Activated CD4-positive, CD25-positive, alpha-beta regulatory T cell treated with anti-CD3 and anti-CD28 coated beads, Interleukin-2, amount 50 U/mL, for 72 hours (primary cell): ENCODE results near the gene FBXL13.
"Not testable (repeated sequence)": the region's sequence is repeated elsewhere in the genome, so short reads cannot be mapped to it uniquely, and the experiment has no call there.

Source experiments
- DNase-seq: peaks from one replicate; pipeline ENCODE4 v3.0.0; 2021

The FBXL13 gene

GRCh38 chr7:103074519-103075336, at the start of gene FBXL13, which contains the start of gene ARMC10:
FBXL13 (minus strand) TSS chr7:103074796.
ARMC10 (plus strand) TSS chr7:103075140; CDS start chr7:103075273, 133 bp downstream.
- peak; percentile 90 for DNase-seq

GRCh38 chr7:103123529-103123928, 48.9 kb upstream of the FBXL13 start:
- DNase-seq: no peak

- no peak for DNase-seq
These were observed 47.0 kb upstream of the FBXL13 start for GRCh38 chr7:103121641-103122040.

- no peak for DNase-seq
These were observed 45.8 kb upstream of the FBXL13 start for GRCh38 chr7:103120362-103120761.

- DNase-seq: no peak
These were observed 45.2 kb upstream of the FBXL13 start for GRCh38 chr7:103119791-103120291.

- DNase-seq: no peak
These were observed 42.9 kb upstream of the FBXL13 start for GRCh38 chr7:103117465-103117864.

- DNase-seq: no peak
These were observed 42.4 kb upstream of the FBXL13 start for GRCh38 chr7:103116991-103117390.

- DNase-seq: no peak
These were observed 41.9 kb upstream of the FBXL13 start for GRCh38 chr7:103116511-103116910.

- no peak for DNase-seq
These were observed 41.2 kb upstream of the FBXL13 start for GRCh38 chr7:103115771-103116170.

GRCh38 chr7:103114576-103115008, 40.0 kb upstream of the FBXL13 start:
- DNase-seq: no peak

GRCh38 chr7:103113164-103113563, 38.6 kb upstream of the FBXL13 start:
- DNase-seq: no peak

GRCh38 chr7:103106703-103107070, 32.1 kb upstream of the FBXL13 start:
- DNase-seq: not testable (repeated sequence)

GRCh38 chr7:103106005-103106702, 31.6 kb upstream of the FBXL13 start:
- DNase-seq: no peak

- DNase-seq: no peak
These were observed 26.9 kb upstream of the FBXL13 start for GRCh38 chr7:103101543-103101942.

- DNase-seq: no peak
These were observed 25.8 kb upstream of the FBXL13 start for GRCh38 chr7:103100348-103100747.

- no peak for DNase-seq
These were observed 22.4 kb upstream of the FBXL13 start for GRCh38 chr7:103097041-103097440.

- not testable (repeated sequence) for DNase-seq
These were observed 21.0 kb upstream of the FBXL13 start for GRCh38 chr7:103095558-103095957.

GRCh38 chr7:103094102-103094501, 19.5 kb upstream of the FBXL13 start:
- no peak for DNase-seq

- DNase-seq: no peak
These were observed 18.8 kb upstream of the FBXL13 start for GRCh38 chr7:103093429-103093828.

GRCh38 chr7:103092321-103092720, 17.7 kb upstream of the FBXL13 start:
- DNase-seq: not testable (repeated sequence)

- no peak for DNase-seq
These were observed 8.6 kb upstream of the FBXL13 start for GRCh38 chr7:103083210-103083609.

- no peak for DNase-seq
These were observed 7.9 kb upstream of the FBXL13 start for GRCh38 chr7:103082497-103082896.

- DNase-seq: no peak
These were observed 6.3 kb upstream of the FBXL13 start for GRCh38 chr7:103080923-103081322.

- DNase-seq: no peak
These were observed 5.2 kb upstream of the FBXL13 start for GRCh38 chr7:103079836-103080235.
